GF-D8 (cell line): ENCODE data around the gene BBS12.
A peak's percentile ranks its signal among the peaks of the same experiment; 100 is the strongest.

ENCODE experiments used
- DNase-seq: peaks from one replicate; lab custom pipeline; 2025; lab: John Stamatoyannopoulos, UW

The BBS12 gene

GRCh38 chr4:122715221-122715620 lies 17.3 kb upstream of the BBS12 start:
- no peak for DNase-seq

GRCh38 chr4:122716825-122717448 lies 15.6 kb upstream of the BBS12 start:
- peak; percentile 7 for DNase-seq

- DNase-seq, result no peak
Observed at GRCh38 chr4:122718281-122718680, 14.2 kb upstream of the BBS12 start.

- DNase-seq, result no peak
Observed at GRCh38 chr4:122722256-122722655, 10.2 kb upstream of the BBS12 start.

GRCh38 chr4:122728856-122729255 lies 3.6 kb upstream of the BBS12 start:
- no peak for DNase-seq

GRCh38 chr4:122731676-122732075 lies 828 bp upstream of the BBS12 start:
- no peak for DNase-seq

- DNase-seq, result no peak
Observed at GRCh38 chr4:122733787-122734120, 1.2 kb downstream of the BBS12 start.

- peak; percentile 16 for DNase-seq
Observed at GRCh38 chr4:122739174-122739573, 6.7 kb downstream of the BBS12 start.

- DNase-seq, result no peak
Observed at GRCh38 chr4:122742933-122743829, 10.7 kb downstream of the BBS12 start.

GRCh38 chr4:122744229-122744628 lies 11.7 kb downstream of the BBS12 start:
- peak; percentile 95 for DNase-seq

- DNase-seq, result no peak
Observed at GRCh38 chr4:122746485-122746965, 14.0 kb downstream of the BBS12 start.

- DNase-seq, result no peak
Observed at GRCh38 chr4:122747068-122747467, 14.6 kb downstream of the BBS12 start.

- no peak for DNase-seq
Observed at GRCh38 chr4:122747883-122748282, 15.4 kb downstream of the BBS12 start.

GRCh38 chr4:122749704-122750454 lies 17.4 kb downstream of the BBS12 start:
- peak; percentile 69 for DNase-seq

- no peak for DNase-seq
Observed at GRCh38 chr4:122755675-122756074, 23.2 kb downstream of the BBS12 start.

GRCh38 chr4:122758033-122758432 lies 25.5 kb downstream of the BBS12 start:
- peak; percentile 18 for DNase-seq

- no peak for DNase-seq
Observed at GRCh38 chr4:122759639-122760310, 27.3 kb downstream of the BBS12 start.

GRCh38 chr4:122762520-122762919 lies 30.0 kb downstream of the BBS12 start:
- peak; percentile 29 for DNase-seq

- DNase-seq, result no peak
Observed at GRCh38 chr4:122762966-122763716, 30.6 kb downstream of the BBS12 start.

- no peak for DNase-seq
Observed at GRCh38 chr4:122764071-122764820, 31.7 kb downstream of the BBS12 start.

GRCh38 chr4:122764821-122765215 lies 32.3 kb downstream of the BBS12 start:
- no peak for DNase-seq
